HG02885 (cell line): Measurements from ENCODE around the gene PRSS27.
"Not testable (repeated sequence)": the region's sequence is repeated elsewhere in the genome, so short reads cannot be mapped to it uniquely, and the experiment has no call there.

Source experiments
- ATAC-seq: cut with Tn5 transposase; IDR thresholded peaks from one replicate; pipeline ENCODE4 v1.9.1; 2021; ENCODE audit warnings: mild to moderate bottlenecking; ENCODE audit not compliant: unreplicated experiment, poor library complexity

Gene PRSS27

DNA sequence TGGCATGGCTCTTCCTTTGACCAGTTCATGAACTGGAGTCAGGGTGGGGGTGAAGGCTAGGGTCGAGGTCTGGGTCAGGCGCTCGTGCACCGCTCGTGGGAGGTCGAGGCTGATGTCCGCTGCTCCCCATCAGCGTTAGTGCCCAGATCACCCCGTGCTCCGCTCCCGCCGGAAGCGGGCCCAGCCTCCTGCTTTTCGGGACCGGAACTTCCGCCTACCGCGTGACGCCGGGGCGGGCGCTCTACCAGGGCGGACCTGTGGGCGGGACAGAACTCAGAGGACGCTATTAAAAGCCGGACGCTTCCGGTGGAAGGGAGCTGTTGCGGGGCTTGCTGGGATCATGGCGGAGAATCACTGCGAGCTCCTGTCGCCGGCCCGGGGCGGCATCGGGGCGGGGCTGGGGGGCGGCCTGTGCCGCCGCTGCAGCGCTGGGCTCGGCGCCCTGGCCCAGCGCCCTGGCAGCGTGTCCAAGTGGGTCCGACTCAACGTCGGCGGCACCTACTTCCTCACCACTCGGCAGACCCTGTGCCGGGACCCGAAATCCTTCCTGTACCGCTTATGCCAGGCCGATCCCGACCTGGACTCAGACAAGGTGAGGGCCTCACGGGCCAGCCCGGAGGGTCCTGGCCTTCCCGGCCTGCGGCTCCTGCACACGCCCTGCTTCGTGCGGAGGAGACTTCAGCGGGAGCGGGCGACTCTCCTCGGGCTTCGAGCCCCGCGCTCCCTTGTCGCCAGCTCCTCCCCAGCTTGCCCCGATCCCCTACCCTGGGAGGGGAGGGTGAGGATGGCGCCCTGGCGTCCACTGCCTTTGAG is 37.6 kb downstream of the PRSS27 start, which contains the start of gene KCTD5:
KCTD5 (plus strand) TSS at position 315 of the 813 bp plus-strand sequence; CDS start at position 341, 26 bp downstream.
- ATAC-seq: peak; percentile 71

DNA sequence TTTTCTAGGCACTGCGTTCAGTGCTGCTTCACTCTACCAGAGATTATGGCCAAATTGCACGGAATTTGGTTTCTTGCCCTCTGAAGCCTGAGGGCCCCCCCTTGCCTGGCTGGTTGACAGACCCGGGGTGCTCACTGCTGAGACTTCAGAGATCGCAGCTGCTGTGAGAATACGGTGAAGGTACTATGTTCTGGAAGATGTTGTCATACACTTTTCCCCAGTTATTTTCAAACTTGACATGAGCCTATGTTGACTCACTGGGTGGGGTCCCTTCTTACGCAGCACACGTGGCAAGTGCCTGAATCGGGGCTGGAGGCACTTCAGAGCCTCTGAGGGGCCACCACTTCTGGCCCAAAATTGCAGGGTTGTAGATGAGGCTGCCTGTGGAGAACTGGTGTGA is 39.7 kb downstream of the PRSS27 start:
- not testable (repeated sequence) for ATAC-seq

DNA sequence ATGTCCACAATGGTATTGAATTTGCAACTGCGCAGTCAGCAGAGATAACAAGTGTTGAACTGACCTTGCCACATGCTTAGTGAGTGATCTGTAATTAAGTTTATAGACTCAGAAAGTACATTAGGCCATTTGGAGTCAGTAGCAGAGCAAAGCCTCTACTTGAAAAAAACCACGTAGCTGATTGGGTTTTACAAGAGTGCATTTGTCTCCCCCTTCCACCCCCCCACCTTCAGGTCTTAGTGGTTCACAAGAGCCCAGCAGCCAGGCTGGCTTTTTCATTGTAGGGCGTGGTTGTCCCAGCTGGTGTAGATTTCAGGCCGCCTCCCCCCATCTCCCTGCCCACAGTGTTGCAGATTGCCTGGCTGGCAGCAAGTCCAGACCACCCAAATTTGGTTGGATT is 40.1 kb downstream of the PRSS27 start:
- ATAC-seq: not testable (repeated sequence)

DNA sequence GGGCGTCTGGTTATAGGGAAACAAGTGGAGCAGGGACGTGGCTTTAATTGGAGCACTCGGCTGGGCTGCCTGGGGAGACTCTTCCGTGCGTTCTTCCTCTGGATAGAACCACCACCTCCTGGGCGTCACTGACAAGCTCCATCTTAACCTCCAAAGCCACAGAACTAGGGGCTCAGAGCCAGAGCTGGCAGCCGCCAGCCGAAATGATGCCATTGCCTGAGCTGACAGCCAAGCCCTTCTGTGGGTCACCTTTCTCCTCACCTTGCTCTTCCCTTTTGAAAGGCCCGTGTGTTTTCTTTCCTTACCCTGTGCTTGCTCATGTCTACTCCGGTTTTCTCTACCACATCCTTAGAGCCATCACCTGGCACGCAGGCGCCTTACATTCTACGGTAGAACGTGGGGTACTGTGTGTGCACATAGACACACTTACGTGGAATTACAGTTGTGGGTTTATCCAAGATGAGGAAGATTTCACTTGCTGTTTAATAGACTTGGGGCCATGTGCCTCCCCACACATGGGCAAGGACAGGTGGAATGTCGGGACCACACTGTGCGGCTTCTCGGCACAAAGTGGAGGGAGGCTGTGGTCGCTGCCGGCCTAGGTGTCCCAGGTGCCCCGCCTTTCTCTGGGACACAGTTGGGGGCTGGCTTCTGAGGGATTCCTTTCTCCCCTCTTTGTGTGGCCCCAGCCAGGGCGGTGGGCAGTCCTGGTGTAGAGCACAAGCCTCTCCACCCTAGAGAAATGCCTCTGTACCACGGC is 41.6 kb downstream of the PRSS27 start:
- ATAC-seq: not testable (repeated sequence)

- ATAC-seq: not testable (repeated sequence)
Observed at GRCh38 chr16:2676937-2677336, 43.1 kb downstream of the PRSS27 start.

DNA sequence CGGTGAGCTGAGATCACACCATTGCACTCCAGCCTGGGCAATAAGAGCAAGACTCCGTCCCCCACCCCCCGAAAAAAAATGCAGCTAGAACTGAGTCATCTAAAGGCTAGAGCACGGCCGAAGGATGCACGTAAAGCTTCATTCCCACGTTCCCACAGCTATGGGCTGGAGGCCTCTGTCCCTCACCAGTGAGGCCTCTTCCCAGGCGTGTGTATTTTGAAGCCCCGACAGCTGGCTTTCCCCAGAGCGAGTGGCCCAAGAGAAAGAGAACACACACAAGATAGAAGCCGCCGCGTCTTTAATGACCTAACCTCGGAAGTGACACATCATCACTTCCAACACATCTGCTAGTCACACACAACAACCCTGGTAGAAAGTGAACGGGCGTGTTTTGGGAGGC is 44.3 kb downstream of the PRSS27 start:
- no peak for ATAC-seq

- no peak for ATAC-seq
Observed at GRCh38 chr16:2675021-2675420, 45.0 kb downstream of the PRSS27 start.

DNA sequence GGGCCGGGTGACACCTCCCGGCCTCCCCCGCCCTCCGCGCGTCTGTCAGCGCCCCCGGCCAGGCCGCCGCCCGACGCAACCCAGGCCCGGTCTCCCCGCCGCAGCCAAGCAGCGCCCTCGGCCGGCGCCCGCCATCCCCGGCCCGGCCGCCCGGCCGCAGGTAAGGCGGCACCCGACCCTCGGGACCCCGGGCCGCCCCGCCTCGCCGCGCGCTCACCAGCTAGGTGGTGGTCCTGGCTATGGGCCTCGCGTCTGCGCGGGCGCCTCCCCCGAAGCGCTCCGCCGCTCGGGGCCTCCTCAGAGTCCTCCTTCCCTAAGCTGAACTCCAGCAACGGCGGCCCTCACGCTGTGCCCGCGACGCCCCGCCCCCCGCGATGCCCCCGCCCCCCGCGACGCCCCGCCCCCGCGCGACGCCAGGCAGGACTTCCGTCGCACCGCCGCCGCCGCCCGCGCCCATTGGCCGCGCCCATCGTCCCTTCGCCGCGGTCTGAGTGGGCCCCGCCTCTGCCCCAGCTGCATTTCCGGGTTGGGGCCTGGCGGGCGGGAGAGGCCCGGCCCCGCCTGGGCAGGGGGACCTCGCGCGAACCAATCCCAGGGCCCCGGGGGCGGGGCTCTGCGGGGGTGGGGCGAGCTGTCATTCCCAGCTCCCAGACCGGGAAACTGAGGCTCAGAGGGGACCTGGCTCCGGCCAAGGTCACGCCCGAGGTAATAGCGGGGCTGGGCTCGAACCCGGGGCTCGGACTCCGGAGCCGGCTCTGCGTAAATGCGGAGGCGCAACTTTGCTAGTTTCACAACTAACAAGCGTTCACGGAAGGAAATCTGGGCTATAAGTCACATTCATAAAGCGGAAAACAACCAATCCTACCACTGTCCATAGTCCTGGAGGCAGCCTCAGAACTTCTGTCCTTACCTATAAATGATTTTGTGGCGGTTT is 46.7 kb downstream of the PRSS27 start:
- peak; percentile 95 for ATAC-seq

- ATAC-seq: no peak
Observed at GRCh38 chr16:2671741-2672140, 48.3 kb downstream of the PRSS27 start.

DNA sequence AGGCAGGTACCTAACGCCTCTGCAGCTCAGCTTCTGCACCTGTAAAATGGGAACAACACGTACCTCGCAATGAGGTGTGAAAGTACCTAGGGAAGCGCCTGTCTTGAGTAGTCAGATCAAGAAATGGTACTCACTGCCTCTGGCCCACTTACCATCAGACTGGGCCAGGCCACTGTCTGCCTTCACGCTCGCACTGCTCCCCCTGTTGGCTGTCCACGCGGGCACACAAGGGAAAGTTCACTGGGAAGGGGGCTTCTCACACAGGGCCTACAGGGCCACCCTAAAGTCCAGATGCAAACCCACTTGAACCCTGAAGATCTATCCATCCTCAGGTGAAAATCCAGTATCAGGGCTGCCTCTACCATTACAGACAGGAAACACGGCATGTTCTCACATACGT is 48.8 kb downstream of the PRSS27 start:
- ATAC-seq: not testable (repeated sequence)

GRCh38 chr16:2670017-2670416 is 50.0 kb downstream of the PRSS27 start:
- ATAC-seq: not testable (repeated sequence)

DNA sequence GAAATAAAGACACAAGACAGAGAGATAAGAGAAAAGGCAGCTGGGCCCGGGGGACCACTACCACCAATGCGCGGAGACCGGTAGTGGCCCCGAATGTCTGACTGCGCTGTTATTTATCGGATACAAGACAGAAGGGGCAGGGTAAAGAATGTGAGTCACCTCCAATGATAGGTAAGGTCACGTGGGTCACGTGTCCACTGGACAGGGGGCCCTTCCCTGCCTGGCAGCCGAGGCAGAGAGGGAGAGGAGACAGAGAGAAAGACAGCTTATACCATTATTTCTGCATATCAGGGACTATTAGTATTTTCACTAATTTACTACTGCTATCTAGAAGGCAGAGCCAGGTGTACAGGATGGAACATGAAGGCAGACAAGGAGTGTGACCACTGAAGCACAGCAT is 50.4 kb downstream of the PRSS27 start:
- ATAC-seq: not testable (repeated sequence)

DNA sequence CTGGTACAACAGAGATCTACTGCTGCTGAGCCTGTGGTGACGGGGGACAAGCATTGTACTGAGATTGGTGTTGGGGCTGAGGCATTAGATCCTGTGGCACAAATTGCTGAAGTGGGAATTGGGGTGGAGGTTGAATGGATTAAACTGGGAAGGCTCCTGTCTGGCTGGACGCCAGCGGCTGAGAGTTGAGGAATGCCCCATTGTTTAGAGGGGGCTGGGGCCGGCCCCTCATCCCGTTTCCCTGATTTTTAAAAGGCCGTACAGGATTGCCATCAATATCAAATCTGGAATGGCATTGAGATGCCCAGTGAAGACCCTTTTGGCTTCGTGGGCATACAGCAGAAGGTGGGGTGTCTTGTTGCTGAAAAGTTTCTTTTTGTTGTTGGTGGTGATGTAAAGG is 53.4 kb downstream of the PRSS27 start:
- not testable (repeated sequence) for ATAC-seq

DNA sequence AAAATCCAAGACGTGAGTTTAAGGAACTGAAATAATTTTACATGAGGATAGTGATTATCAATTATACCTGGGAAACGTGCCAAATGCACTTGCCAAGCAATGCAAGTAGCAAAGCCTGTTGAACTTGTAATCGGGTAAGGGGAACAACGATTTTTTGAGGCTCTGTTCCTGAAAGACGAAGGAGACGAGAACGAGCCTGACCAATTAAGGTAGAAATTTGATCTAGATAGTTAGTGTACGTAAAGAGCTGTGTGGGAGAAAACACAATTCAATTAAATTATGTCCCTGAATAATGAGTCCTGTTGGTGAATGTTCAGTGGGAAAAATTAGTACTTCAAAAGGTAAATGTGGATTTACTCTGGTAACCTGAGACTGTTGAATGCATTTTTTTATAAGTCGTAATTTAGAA is 55.4 kb downstream of the PRSS27 start:
- ATAC-seq: no peak

DNA sequence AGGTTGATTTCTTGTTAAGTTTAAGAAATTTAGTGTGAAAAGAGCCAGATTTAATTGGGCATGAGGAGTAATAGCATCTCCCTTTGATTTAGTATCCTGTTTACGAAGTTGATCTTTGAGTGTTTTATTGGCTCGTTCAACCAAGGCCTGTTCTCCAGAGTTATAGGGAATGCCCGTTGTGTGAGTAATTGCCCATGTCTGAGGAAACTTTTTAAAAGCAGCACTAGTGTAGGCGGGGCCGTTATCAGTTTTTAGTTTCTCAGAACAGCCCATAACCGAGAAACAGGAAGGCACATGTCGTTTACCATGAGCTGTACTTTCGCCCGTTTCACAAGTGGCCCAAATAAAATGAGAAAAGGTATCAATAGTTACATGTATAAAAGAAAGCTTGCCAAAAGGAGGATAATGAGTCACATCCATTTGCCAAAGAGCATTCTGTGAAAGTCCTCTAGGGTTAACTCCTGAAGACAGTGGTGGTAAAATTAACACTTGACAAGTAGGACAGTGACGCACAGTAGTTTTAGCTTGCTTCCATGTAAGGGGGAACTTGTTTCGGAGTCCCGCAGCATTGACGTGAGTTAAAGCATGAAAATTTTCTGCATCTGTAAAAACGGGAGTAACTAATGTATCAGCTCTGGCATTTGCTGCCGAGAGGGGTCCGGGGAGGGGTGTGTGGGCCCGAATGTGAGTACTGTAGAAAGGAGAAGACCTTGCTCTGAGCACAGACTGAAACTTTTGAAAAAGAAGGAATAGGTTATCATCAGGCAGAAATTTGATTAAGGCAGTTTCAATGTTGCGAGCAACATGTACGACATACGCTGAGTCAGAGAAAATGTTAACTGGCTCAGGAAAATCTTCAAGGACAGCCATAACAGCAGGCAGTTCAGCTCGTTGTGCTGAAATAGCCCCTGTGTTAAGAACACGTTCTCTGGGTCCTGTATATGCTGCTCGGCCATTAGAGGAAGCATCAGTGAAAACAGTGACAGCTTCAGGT is 56.2 kb downstream of the PRSS27 start:
- ATAC-seq: no peak
